Neural progenitor cell (in vitro differentiated cells): ENCODE results near the gene RGS12. TPM values are rescaled to one million over a fixed set of nuclear protein-coding genes. Genes with fewer than 3 reads are reported as not detected.

Experiments
- DNase-seq: peaks from one replicate; pipeline ENCODE4 v3.0.0-alpha.2; 2016; ENCODE audit warnings: low spot score
- H2AFZ ChIP-seq: fragments of 200-600 bp; sonication (generic); replicated peaks from 2 replicates; pipeline ENCODE4 v1.6.1; 2016; ENCODE audit warnings: antibody characterized with exemption
- H3F3A ChIP-seq: fragments of 200-600 bp; sonication (generic); 2 replicates; pipeline ENCODE4 v1.6.1; 2016; ENCODE audit warnings: antibody characterized with exemption, low read depth
- H3K27ac ChIP-seq: fragments of 200-600 bp; sonication (generic); 2 replicates; pipeline ENCODE4 v1.5.1; 2016; ENCODE audit warnings: mild to moderate bottlenecking
- H3K27me3 ChIP-seq: fragments of 200-600 bp; sonication (generic); 2 replicates; pipeline ENCODE4 v1.6.1; 2016; ENCODE audit warnings: mild to moderate bottlenecking, moderate library complexity
- H3K36me3 ChIP-seq: fragments of 200-600 bp; sonication (generic); 2 replicates; pipeline ENCODE4 v1.5.1; 2016
- H3K4me1 ChIP-seq: fragments of 200-600 bp; sonication (generic); 2 replicates; pipeline ENCODE4 v1.6.1; 2016; ENCODE audit warnings: mixed run types
- H3K4me2 ChIP-seq: fragments of 200-600 bp; sonication (generic); 2 replicates; pipeline ENCODE4 v1.6.1; 2016
- H3K4me3 ChIP-seq: fragments of 200-600 bp; sonication (generic); 2 replicates; pipeline ENCODE4 v1.5.1; 2016
- H3K79me2 ChIP-seq: fragments of 200-600 bp; sonication (generic); 2 replicates; pipeline ENCODE4 v1.6.1; 2016; ENCODE audit warnings: low read depth
- H3K9ac ChIP-seq: fragments of 200-600 bp; sonication (generic); 2 replicates; pipeline ENCODE4 v1.6.1; 2016
- H3K9me3 ChIP-seq: fragments of 200-600 bp; sonication (generic); 2 replicates; pipeline ENCODE4 v1.5.1; 2016; ENCODE audit warnings: low read depth
- H4K20me1 ChIP-seq: fragments of 200-600 bp; sonication (generic); 2 replicates; pipeline ENCODE4 v1.6.1; 2016; ENCODE audit warnings: low read depth
- H3K27ac Mint-ChIP-seq: 3 replicates; pipeline ENCODE4 v1.8.0; 2021; ENCODE audit warnings: mixed read lengths
- H3K27me3 Mint-ChIP-seq: 2 replicates; pipeline ENCODE4 v1.8.0; 2022; ENCODE audit warnings: low read depth, mild to moderate bottlenecking, inconsistent platforms, moderate library complexity, mixed read lengths; ENCODE audit not compliant: insufficient read depth
- H3K36me3 Mint-ChIP-seq: 3 replicates; pipeline ENCODE4 v1.8.0; 2021; ENCODE audit warnings: mixed read lengths
- H3K4me1 Mint-ChIP-seq: 3 replicates; pipeline ENCODE4 v1.8.0; 2021; ENCODE audit warnings: mixed read lengths
- H3K4me3 Mint-ChIP-seq: 3 replicates; pipeline ENCODE4 v1.8.0; 2021; ENCODE audit warnings: mild to moderate bottlenecking, moderate library complexity, mixed read lengths
- H3K9me3 Mint-ChIP-seq: 3 replicates; pipeline ENCODE4 v1.8.0; 2020; ENCODE audit warnings: mixed read lengths
- CTCF ChIP-seq: fragments of 200-600 bp; sonication (generic); IDR thresholded peaks from 2 replicates; pipeline ENCODE4 v1.5.1; 2017; ENCODE audit warnings: antibody characterized with exemption, mild to moderate bottlenecking
- EZH2 ChIP-seq: fragments of 200-600 bp; sonication (generic); IDR thresholded peaks from 2 replicates; pipeline ENCODE4 v1.6.1; 2017; ENCODE audit warnings: antibody characterized with exemption, mild to moderate bottlenecking, moderate library complexity
- EZH2phosphoT487 ChIP-seq: fragments of 200-600 bp; sonication (generic); IDR thresholded peaks from 2 replicates; pipeline ENCODE4 v1.6.1; 2017; ENCODE audit warnings: antibody characterized with exemption
- total RNA-seq: library from RNA; depleted of rRNA; stranded (reverse); fragments of >200 nt; gene quantifications from 2 replicates; pipeline ENCODE4 v1.2.3, GENCODE V29; 2015; ENCODE audit warnings: low replicate concordance

RGS12 gene
- total RNA-seq, 1 donor from 2014 or later: 36.6 TPM

DNA sequence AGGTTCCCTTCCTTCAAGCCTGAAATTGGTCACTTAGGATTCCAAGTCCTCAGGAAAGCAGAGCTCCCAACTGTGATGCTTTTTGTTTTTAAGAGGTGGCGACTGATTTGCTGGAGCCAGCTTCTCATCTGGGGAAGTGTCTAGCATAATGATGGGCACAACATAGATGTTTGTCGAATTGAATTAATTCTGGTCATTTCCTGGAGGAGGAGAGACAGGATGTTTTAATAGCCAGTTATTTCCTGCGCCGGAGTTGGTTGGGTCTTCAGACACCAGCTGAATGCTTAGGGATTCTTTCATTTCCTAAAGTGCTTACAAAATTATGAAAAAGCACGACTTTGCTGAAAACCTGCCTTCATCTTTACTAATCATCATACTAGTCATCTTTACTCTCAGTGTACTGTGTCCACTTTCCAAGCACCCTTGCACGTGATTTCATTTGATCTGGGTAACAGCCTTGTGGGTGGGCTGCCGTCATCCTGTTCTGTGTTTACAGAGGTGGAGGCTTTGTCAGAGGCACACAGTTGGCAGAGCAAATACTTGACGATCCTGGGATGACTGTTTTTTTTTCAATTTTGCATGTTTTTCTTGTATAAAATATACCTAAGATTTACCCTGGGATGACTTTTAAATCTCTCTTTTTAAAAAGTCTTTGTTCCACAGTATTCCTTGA is 49.5 kb downstream of the RGS12 start:
- no peak for DNase-seq
- Histone ChIP-seq H3K9me3 (no peaks in the 10 kb centered on the region), H3K27me3 (no peaks in the 10 kb centered on the region), H3K4me2 (no peak overlapping the region), H3K9ac (no peak overlapping the region), H3K27ac (no peak overlapping the region), H3K79me2 (peaks cover 5% of the 10 kb centered on the region), H3K36me3 (no peaks in the 10 kb centered on the region), H4K20me1 (peaks cover 42% of the 10 kb centered on the region), H3K4me3 (no peak overlapping the region), H2AFZ (no peak overlapping the region), H3K4me1 (peaks cover 6% of the 10 kb centered on the region), H3F3A (no peaks in the 10 kb centered on the region)
- Mint-ChIP-seq H3K36me3 (peaks cover 7% of the 10 kb centered on the region), H3K9me3 (no peaks in the 10 kb centered on the region), H3K27me3 (peaks cover 4% of the 10 kb centered on the region), H3K4me1 (peaks cover 23% of the 10 kb centered on the region), H3K27ac (no peak overlapping the region), H3K4me3 (no peak overlapping the region)
- TF ChIP-seq EZH2phosphoT487: no peak
- no peak for TF ChIP-seq CTCF
- TF ChIP-seq EZH2: no peak

Other genes starting within 250 kb of the RGS12 start
- gene HTT-AS, start 218.5 kb upstream of the RGS12 start, total RNA-seq: not detected in 2 replicates
- 38.9 and 40.2 TPM in 2 replicates for gene HTT, start 218.3 kb upstream of the RGS12 start, total RNA-seq
- 0.17 and 0.25 TPM in 2 replicates for gene MSANTD1, start 43.9 kb upstream of the RGS12 start, total RNA-seq
- not detected in 2 replicates for gene HGFAC, start 148.9 kb downstream of the RGS12 start, total RNA-seq
- 0.22 TPM in 1 of 2 replicates, not detected in the other for gene DOK7, start 170.3 kb downstream of the RGS12 start, total RNA-seq
- gene LRPAP1, start 239.4 kb downstream of the RGS12 start, total RNA-seq: 48.3 and 76.1 TPM in 2 replicates